Measurements from ENCODE around the gene RTTN.
"Not testable (repeated sequence)": the region's sequence is repeated elsewhere in the genome, so short reads cannot be mapped to it uniquely, and the experiment has no call there.

The RTTN gene

GRCh38 chr18:70149616-70150301, 55.7 kb downstream of the RTTN start:
- no peak for DNase-seq (ENCODE audit: low read depth, low spot score)

- no peak for DNase-seq (ENCODE audit: low read depth, low spot score)
Measured at GRCh38 chr18:70149156-70149555, 56.3 kb downstream of the RTTN start.

DNA sequence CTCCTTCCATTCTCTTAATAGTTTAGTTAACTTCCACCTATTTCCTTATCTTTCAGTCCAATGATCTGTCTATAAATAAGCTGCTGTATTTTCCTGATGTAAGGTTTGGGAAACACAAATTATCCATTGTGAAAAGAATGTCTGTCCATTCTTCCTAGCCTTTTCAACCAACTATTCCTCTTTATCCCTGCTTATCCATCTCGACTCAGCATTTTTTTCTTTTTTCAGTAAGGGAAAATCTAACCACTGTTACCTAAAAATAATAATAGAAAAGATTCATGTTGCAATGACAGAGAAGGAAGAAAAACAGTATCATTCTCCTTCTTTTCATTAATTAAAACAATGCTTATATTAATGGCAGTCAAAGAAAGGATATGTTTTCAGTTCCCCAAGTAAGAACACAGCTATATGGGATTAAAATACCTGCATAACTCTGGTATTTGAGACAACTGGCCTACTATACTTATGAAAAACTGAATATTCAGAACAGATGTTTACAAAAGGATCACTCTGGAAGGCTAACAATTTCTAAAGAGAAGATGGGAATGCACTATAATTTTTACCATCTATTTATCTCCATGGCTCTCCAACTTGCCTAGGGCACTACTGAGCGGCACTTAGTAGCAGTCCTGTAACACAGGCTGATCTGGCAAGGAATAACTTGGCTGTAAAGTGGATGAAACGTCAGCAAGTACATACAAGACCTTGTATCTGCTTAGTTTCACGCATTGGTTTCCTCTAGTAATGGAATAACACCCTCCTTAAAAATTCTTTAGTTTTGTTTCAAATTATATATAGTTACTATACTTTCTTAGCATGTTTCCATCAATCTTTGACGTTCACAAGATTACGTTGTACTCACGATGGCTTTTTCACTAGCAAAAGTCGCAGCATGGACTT, 57.2 kb downstream of the RTTN start:
- DNase-seq (ENCODE audit: low read depth, low spot score), result no peak

GRCh38 chr18:70146174-70146573, 59.3 kb downstream of the RTTN start:
- DNase-seq (ENCODE audit: low read depth, low spot score), result no peak

DNA sequence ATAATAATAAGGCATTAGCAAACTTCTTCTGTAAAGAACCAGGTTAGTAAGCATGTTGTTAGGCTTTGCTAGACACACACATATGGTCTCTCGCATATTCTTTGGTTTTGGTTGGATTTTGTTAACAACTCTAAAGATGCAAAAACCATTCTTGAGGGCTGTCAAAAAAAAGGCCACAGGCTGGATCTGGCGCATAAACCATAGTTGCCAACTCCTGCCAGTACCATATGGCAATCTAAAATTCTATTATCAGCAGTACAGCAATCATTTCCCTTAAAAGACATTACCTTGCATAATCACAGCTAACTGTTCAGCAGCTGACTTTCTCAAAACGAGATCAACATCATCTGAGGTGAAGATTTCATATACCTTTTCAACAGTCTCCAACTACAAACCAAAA, 63.5 kb downstream of the RTTN start:
- DNase-seq (ENCODE audit: low read depth, low spot score), result no peak

DNA sequence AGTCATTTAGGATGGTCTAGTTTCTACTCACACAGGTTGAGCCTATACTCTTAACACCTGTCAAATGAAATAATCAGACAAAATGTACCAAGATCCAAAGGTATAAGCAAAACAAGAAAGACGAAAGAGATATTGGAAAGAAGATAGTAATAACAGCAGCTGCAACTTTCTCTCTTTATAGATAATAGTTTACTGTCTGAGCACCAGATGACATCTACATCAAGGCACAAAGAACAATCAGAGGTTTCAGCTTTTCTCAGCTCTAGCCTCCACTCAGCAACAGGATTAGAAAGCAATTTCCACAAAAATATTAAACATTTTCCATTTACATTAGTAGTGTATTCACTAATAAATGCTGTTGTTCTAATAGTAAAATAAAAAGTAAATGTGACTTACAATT, 66.3 kb downstream of the RTTN start:
- no peak for DNase-seq (ENCODE audit: low read depth, low spot score)

GRCh38 chr18:70135604-70136003, 69.9 kb downstream of the RTTN start:
- DNase-seq (ENCODE audit: low read depth, low spot score), result no peak

DNA sequence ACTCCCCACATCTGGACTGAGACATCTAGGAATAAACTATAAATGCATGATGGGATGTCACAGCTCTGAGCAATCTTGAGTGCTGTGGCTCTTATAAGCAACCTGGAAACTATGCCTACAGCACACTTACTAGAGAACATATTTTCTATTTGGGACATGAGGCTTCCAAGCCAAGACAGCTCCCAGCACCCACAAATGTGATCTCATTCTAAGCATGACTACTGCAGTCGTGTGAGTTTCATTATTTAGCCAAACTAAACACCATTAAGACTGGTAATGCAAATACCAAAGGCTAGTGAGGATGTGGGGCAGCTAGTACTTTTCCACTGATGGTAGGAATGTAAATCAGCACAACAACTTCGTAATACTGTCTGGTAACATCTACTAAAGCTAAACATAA, 72.5 kb downstream of the RTTN start:
- DNase-seq (ENCODE audit: low read depth, low spot score), result peak; percentile 7

DNA sequence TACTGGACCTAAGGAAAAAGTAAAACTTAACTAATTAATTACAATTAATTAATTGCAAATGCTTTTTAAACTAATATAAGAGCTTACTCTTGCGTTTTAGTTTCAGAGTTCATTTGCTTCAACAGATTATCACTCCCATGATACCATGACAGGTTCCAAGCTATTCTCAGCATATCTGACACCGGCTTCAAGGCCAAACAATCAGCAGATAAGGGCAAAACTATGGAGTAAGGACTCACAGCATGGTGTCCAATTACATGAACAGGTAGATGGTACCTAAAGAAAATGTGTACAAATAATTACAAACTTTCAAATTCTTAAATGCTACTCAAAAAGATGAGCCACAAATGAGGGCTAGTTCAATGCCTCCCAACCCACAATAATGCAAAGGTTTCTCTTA, 77.2 kb downstream of the RTTN start:
- no peak for DNase-seq (ENCODE audit: low read depth, low spot score)

DNA sequence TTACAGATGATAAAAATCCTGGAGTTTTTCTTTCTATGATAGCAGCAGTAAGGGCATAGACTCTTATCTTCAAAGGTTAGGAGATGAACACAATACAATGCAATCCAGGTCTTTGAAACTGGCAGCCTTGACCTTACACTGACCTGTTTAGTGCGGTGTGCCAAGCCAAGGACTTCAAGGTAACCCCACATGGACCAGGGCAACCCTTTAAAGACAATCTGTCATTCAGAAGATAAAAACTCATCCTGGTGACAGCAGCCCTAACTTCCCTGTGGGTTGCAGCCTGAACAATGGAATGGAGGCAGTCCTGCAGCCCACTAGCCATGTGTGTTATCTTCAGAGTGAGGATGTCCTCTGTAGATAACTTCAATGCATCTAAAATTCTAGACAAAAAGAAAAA, 78.1 kb downstream of the RTTN start:
- DNase-seq (ENCODE audit: low read depth, low spot score), result no peak

- no peak for DNase-seq (ENCODE audit: low read depth, low spot score)
Measured at GRCh38 chr18:70126832-70127231, 78.7 kb downstream of the RTTN start.

GRCh38 chr18:70124139-70124538, 81.3 kb downstream of the RTTN start:
- DNase-seq (ENCODE audit: low read depth, low spot score), result no peak

DNA sequence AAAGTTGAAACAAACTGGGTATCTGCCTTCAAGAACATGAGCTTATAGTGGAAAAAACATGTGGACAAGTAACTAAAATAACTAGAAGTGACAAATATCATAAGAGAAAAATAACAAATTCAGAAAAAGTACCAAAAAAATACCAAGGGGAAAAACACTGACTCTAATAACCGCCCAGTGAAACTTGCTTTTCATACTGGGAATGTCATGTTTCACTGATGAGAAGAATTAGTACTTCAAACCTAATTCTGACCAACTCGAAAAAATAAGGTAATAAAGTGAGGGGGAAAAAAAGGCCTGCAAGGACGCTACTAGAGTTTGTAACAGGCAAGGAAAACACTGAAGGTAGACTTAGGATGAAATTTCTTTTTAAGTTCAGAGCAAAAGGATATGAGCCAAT, 83.6 kb downstream of the RTTN start:
- no peak for DNase-seq (ENCODE audit: low read depth, low spot score)

DNA sequence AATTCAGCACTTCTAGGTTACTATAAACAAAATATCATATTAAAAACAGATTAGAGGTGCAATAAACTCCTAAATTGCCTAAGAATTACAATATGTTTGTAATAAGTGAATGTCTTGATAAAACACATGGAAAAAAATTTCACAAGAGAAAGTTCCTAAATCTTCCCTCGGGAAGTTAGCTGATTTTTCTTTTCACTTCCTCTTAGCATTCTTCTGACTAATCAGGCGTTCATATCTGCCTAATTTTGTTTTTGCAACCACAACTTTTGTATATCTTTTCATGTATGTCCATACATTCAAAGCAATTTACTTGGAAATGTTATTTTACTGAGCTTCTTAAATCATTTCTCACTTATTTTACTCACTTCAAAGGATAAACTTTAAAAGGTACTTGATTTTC, 88.5 kb downstream of the RTTN start:
- no peak for DNase-seq (ENCODE audit: low read depth, low spot score)

- no peak for DNase-seq (ENCODE audit: low read depth, low spot score)
Measured at GRCh38 chr18:70113511-70113910, 92.0 kb downstream of the RTTN start.

- no peak for DNase-seq (ENCODE audit: low read depth, low spot score)
Measured at GRCh38 chr18:70110678-70111077, 94.8 kb downstream of the RTTN start.

GRCh38 chr18:70107091-70107490, 98.4 kb downstream of the RTTN start:
- no peak for DNase-seq (ENCODE audit: low read depth, low spot score)

DNA sequence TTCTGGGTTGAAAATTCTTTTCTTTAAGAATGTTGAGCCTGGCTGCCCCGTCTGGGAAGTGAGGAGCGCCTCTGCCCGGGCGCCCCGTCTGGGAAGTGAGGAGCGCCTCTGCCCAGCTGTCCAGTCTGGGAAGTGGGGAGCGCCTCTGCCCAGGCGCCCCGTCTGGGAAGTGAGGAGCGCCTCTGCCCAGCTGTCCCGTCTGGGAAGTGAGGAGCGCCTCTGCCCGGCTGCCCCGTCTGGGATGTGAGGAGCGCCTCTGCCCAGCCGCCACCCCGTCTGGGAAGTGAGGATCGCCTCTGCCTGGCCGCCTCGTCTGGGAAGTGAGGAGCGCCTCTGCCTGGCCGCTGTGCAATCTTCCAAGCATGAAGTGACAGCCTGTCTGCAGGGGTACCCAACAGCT, 102.6 kb downstream of the RTTN start:
- DNase-seq (ENCODE audit: low read depth, low spot score), result not testable (repeated sequence)

- DNase-seq (ENCODE audit: low read depth, low spot score), result no peak
Measured at GRCh38 chr18:70089858-70090257, 115.6 kb downstream of the RTTN start.

GRCh38 chr18:70086085-70086484, 119.4 kb downstream of the RTTN start:
- DNase-seq (ENCODE audit: low read depth, low spot score), result no peak

GRCh38 chr18:70085641-70086040, 119.8 kb downstream of the RTTN start:
- no peak for DNase-seq (ENCODE audit: low read depth, low spot score)

DNA sequence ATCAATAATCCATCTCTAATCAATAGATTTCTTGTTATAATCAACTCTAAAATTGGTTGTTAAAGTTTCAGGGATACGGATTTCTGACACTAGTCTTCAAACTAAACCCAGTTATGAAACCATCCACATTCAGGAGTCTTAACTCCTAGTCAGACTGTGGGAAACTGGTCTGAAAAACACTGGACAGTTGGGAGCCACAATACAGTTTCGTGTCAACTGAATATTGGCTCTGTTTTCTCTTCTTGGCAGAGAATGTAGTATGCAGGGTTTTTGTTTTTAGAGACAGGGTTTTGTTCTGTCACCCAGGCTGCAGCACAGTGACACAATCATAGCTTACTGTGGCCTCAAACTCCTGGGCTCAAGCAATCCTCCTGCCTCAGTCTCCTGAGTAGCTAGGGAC, 123.1 kb downstream of the RTTN start:
- DNase-seq (ENCODE audit: low read depth, low spot score), result no peak

DNA sequence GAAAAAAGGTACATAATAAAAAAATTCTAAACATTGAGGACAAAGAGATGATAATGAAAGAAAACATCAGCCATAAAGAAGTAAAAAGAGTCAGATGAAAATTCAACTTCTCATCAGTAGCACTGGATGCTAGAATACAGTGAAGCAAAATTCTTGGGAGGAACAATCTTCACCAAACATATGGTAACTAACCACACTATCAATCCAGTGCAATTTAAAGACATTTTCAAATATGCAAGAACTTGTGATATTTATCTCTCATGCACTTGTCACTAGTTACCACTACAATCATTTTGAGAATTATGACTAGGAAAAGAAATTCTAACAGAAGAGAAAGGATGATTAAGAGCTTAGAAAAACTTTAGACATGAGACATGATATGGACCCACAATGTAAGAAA, 127.4 kb downstream of the RTTN start:
- no peak for DNase-seq (ENCODE audit: low read depth, low spot score)
